ENCODE measurements around the gene VCL. TPM values are rescaled to one million over a fixed set of nuclear protein-coding genes. Genes with fewer than 3 reads are reported as not detected.
A peak's percentile ranks its signal among the peaks of the same experiment; 100 is the strongest.

VCL gene
- total and polyA plus RNA-seq, 9 of the 15 experiments (the other 6 are each of a cell fraction or from before 2014, with no cell fraction given) = 29.8 to 186 (median 76.4) TPM

GRCh38 chr10:73956476-73957359, 41.2 kb upstream of the VCL start (continued):
- TF ChIP-seq MITF (IDR thresholded peaks at IDR 0.05) (0 out of 2 replicates have a peak, but pooled peaks have one; percentile 34), PML (IDR thresholded peaks at IDR 0.05; ENCODE audit: low read length) (peak; percentile 78), ZBTB5 (IDR thresholded peaks at IDR 0.05) (no peak), TAF1 (IDR thresholded peaks at IDR 0.05; ENCODE audit: control insufficient read depth, extremely low read depth, insufficient read depth, low read length, severe bottlenecking) (peak; percentile 49), POLR2B (IDR thresholded peaks at IDR 0.05; ENCODE audit: low read depth, partially characterized antibody) (peak; percentile 41), PHF8 (IDR thresholded peaks at IDR 0.05; ENCODE audit: borderline replicate concordance, low read length) (peak; percentile 29; the same call in 1 of the 2 replicates), SAP30 (IDR thresholded peaks at IDR 0.05; ENCODE audit: borderline replicate concordance, insufficient read depth, low read depth, low read length, poor library complexity, severe bottlenecking) (peak; percentile 13), MTA2 (IDR thresholded peaks at IDR 0.05; ENCODE audit: low read depth) (peak; percentile 64), PATZ1 (CRISPR knock-in tag; IDR thresholded peaks at IDR 0.05; ENCODE audit: borderline replicate concordance) (peak; percentile 50; the same call in 1 of the 2 replicates), MEF2A (IDR thresholded peaks at IDR 0.05; ENCODE audit: control insufficient read depth, low read depth, low read length) (peak; percentile 79; the same call in 1 of the 2 replicates), RAD51 (IDR thresholded peaks at IDR 0.05; ENCODE audit: borderline replicate concordance, low read depth) (no peak), GATAD2B (IDR thresholded peaks at IDR 0.05; ENCODE audit: borderline replicate concordance) (peak; percentile 83), CREM (IDR thresholded peaks at IDR 0.05; ENCODE audit: low read depth) (peak; percentile 78), TRIM28 (IDR thresholded peaks at IDR 0.05) (peak; percentile 46; the same call in 1 of the 2 replicates), DPF2 (IDR thresholded peaks at IDR 0.05) (peak; percentile 95), RNF2 (IDR thresholded peaks at IDR 0.05) (peak; percentile 94), HMGN3 (IDR thresholded peaks at IDR 0.05; ENCODE audit: borderline replicate concordance, extremely low read depth, insufficient read length, low read depth, low read length) (peak; percentile 27), FOXM1 (IDR thresholded peaks at IDR 0.05; ENCODE audit: low read depth) (peak; percentile 80), FOXM1 (CRISPR knock-in tag; IDR thresholded peaks at IDR 0.05; ENCODE audit: low read depth) (no peak)

Measured in K562 (cell line).